ENCODE data around the gene SEPTIN6. TPM values are rescaled to one million over a fixed set of nuclear protein-coding genes. Genes with fewer than 3 reads are reported as not detected.

Gene SEPTIN6
- total and polyA plus RNA-seq, 4 experiments from 2014 or later = 112 to 244 (median 176) TPM

GRCh38 chrX:119661486-119661885 lies 31.5 kb downstream of the SEPTIN6 start:
- H3K27me3 ChIP-seq (ENCODE audit: insufficient read depth, low read length) = no peaks in the 10 kb centered on the region
- no peak for DNase-seq
- no peaks in the 10 kb centered on the region for H3K9me3 Mint-ChIP-seq
- no peak overlapping the region for H3K27ac ChIP-seq (ENCODE audit: low read depth, low read length)
- intact Hi-C loops (cut with micrococcal nuclease) = no loop called here
- CTCF ChIA-PET (ENCODE audit: partially characterized antibody) = interaction anchor here (1.0 to 1.1 kb wide), 2 partner anchors 68 to 127 kb away, joined by 3 read pairs; no protein-coding TSS in a partner anchor
- H3K27ac Mint-ChIP-seq = peak overlapping the region in 3 of 7 donors; percentile 65 to 69 (median 65)
- peaks cover 46 to 62% of the 10 kb centered on the region in 2 donors for H3K36me3 Mint-ChIP-seq
- H3K4me3 ChIP-seq (ENCODE audit: low read length in 2 of 2) = no peak overlapping the region
- H3K4me1 ChIP-seq (ENCODE audit: insufficient read depth, low read length) = peaks cover 5% of the 10 kb centered on the region
- H3K27me3 Mint-ChIP-seq = no peaks in the 10 kb centered on the region
- H3K36me3 ChIP-seq (ENCODE audit: insufficient read depth, low read length) = peaks cover 15% of the 10 kb centered on the region
- H3K9me3 ChIP-seq (ENCODE audit: control insufficient read depth in 1 of 2, low read length in 2 of 2) = no peaks in the 10 kb centered on the region
- H3K4me1 Mint-ChIP-seq = peaks cover 18 to 38% (median 28%) of the 10 kb centered on the region in 4 donors
- peak overlapping the region in 1 of 8 donors; percentile 31 for H3K4me3 Mint-ChIP-seq
- POLR2A ChIA-PET (ENCODE audit: partially characterized antibody) = interaction anchor here (1.0 to 3.8 kb wide), 2 partner anchors 11 to 30 kb away, joined by 3 to 16 read pairs; partner anchors contain the start of gene SEPTIN6

GRCh38 chrX:119659522-119659921 lies 33.4 kb downstream of the SEPTIN6 start:
- no peak overlapping the region for H3K27ac ChIP-seq (ENCODE audit: low read depth, low read length)
- peaks cover 13% of the 10 kb centered on the region for H3K4me1 ChIP-seq (ENCODE audit: insufficient read depth, low read length)
- no peak overlapping the region for H3K4me3 ChIP-seq (ENCODE audit: low read length in 2 of 2)
- H3K27me3 Mint-ChIP-seq = no peaks in the 10 kb centered on the region
- H3K27ac Mint-ChIP-seq = peak overlapping the region in 6 of 7 donors; percentile 20 to 73 (median 47)
- peaks cover 15% of the 10 kb centered on the region for H3K36me3 ChIP-seq (ENCODE audit: insufficient read depth, low read length)
- ChIA-PET CTCF (ENCODE audit: partially characterized antibody) (no interaction called here), POLR2A (ENCODE audit: partially characterized antibody) (interaction anchor here (1.4 to 3.8 kb wide), 2 partner anchors 23 to 32 kb away, joined by 6 to 16 read pairs; partner anchors contain the start of gene SEPTIN6)
- H3K4me1 Mint-ChIP-seq = peaks cover 26 to 49% (median 40%) of the 10 kb centered on the region in 4 donors
- H3K9me3 ChIP-seq (ENCODE audit: control insufficient read depth in 1 of 2, low read length in 2 of 2) = no peaks in the 10 kb centered on the region
- no peak for DNase-seq
- H3K36me3 Mint-ChIP-seq = peaks cover 56 to 66% of the 10 kb centered on the region in 2 donors
- no peak overlapping the region for H3K4me3 Mint-ChIP-seq
- intact Hi-C loops (cut with micrococcal nuclease) = no loop called here
- no peaks in the 10 kb centered on the region for H3K9me3 Mint-ChIP-seq
- no peaks in the 10 kb centered on the region for H3K27me3 ChIP-seq (ENCODE audit: insufficient read depth, low read length)

GRCh38 chrX:119655125-119655524 lies 37.8 kb downstream of the SEPTIN6 start:
- ChIA-PET POLR2A (ENCODE audit: partially characterized antibody) (interaction anchor here (0.6 to 4.7 kb wide), 5 partner anchors 11 to 36 kb away, joined by 3 to 48 read pairs (median 4); partner anchors contain the start of gene SEPTIN6), CTCF (ENCODE audit: partially characterized antibody) (interaction anchor here (1.5 to 3.0 kb wide), 3 partner anchors 38 to 125 kb away, joined by 4 to 17 read pairs (median 5); partner anchors contain the start of gene SEPTIN6)
- Histone ChIP-seq H3K4me3 (ENCODE audit: low read length in 2 of 2) (no peak overlapping the region), H3K27ac (ENCODE audit: low read depth, low read length) (peak overlapping the region; percentile 41), H3K36me3 (ENCODE audit: insufficient read depth, low read length) (peaks cover 27% of the 10 kb centered on the region), H3K27me3 (ENCODE audit: insufficient read depth, low read length) (no peaks in the 10 kb centered on the region), H3K9me3 (ENCODE audit: control insufficient read depth in 1 of 2, low read length in 2 of 2) (no peaks in the 10 kb centered on the region), H3K4me1 (ENCODE audit: insufficient read depth, low read length) (peaks cover 24% of the 10 kb centered on the region)
- intact Hi-C loops (cut with micrococcal nuclease) = no loop called here
- Mint-ChIP-seq H3K36me3 (peaks cover 60 to 68% of the 10 kb centered on the region in 2 donors), H3K4me3 (peak overlapping the region in 5 of 8 donors; percentile 40 to 72 (median 59)), H3K27me3 (no peaks in the 10 kb centered on the region), H3K27ac (peak overlapping the region; percentile 80 to 96 (median 91)), H3K9me3 (no peaks in the 10 kb centered on the region), H3K4me1 (peaks cover 26 to 50% (median 42%) of the 10 kb centered on the region in 4 donors)
- peak in 2 of 5 donors; percentile 41 to 79 for DNase-seq

- Mint-ChIP-seq H3K9me3 (no peaks in the 10 kb centered on the region), H3K27ac (peak overlapping the region; percentile 76 to 96 (median 91)), H3K27me3 (no peaks in the 10 kb centered on the region), H3K36me3 (peaks cover 57 to 64% of the 10 kb centered on the region in 2 donors), H3K4me3 (peak overlapping the region in 2 of 8 donors; percentile 2 to 19), H3K4me1 (peaks cover 23 to 50% (median 40%) of the 10 kb centered on the region in 4 donors)
- H3K27ac ChIP-seq (ENCODE audit: low read depth, low read length) = peak overlapping the region; percentile 41
- DNase-seq = peak in 4 of 5 donors; percentile 38 to 75 (median 42)
- intact Hi-C loops (cut with micrococcal nuclease) = no loop called here
- no peaks in the 10 kb centered on the region for H3K27me3 ChIP-seq (ENCODE audit: insufficient read depth, low read length)
- no peaks in the 10 kb centered on the region for H3K9me3 ChIP-seq (ENCODE audit: control insufficient read depth in 1 of 2, low read length in 2 of 2)
- ChIA-PET POLR2A (ENCODE audit: partially characterized antibody) (interaction anchor here (0.6 to 4.7 kb wide), 5 partner anchors 12 to 104 kb away, joined by 3 to 48 read pairs (median 4); partner anchors contain the start of genes SEPTIN6 and SOWAHD), CTCF (ENCODE audit: partially characterized antibody) (interaction anchor here (0.7 to 3.0 kb wide), 10 partner anchors 21 to 127 kb away, joined by 3 to 17 read pairs (median 4); partner anchors contain the start of gene SEPTIN6)
- H3K4me3 ChIP-seq (ENCODE audit: low read length in 2 of 2) = no peak overlapping the region
- peaks cover 30% of the 10 kb centered on the region for H3K4me1 ChIP-seq (ENCODE audit: insufficient read depth, low read length)
- H3K36me3 ChIP-seq (ENCODE audit: insufficient read depth, low read length) = peaks cover 30% of the 10 kb centered on the region
Observed at GRCh38 chrX:119654112-119654531, 38.8 kb downstream of the SEPTIN6 start.

GRCh38 chrX:119648421-119648775 lies 44.6 kb downstream of the SEPTIN6 start:
- H3K27ac ChIP-seq (ENCODE audit: low read depth, low read length) = peak overlapping the region; percentile 55
- H3K4me1 Mint-ChIP-seq = peaks cover 14 to 49% (median 31%) of the 10 kb centered on the region in 4 donors
- ChIA-PET POLR2A (ENCODE audit: partially characterized antibody) (interaction anchor here (2.9 to 3.6 kb wide), 2 partner anchors 34 to 44 kb away, joined by 11 to 33 read pairs; partner anchors contain the start of gene SEPTIN6), CTCF (ENCODE audit: partially characterized antibody) (interaction anchor here (1.3 to 1.9 kb wide), 3 partner anchors 43 to 81 kb away, joined by 4 to 5 read pairs (median 4); partner anchors contain the start of gene SEPTIN6)
- no peak for DNase-seq
- no peaks in the 10 kb centered on the region for H3K9me3 ChIP-seq (ENCODE audit: control insufficient read depth in 1 of 2, low read length in 2 of 2)
- peaks cover 50 to 60% of the 10 kb centered on the region in 2 donors for H3K36me3 Mint-ChIP-seq
- intact Hi-C loops (cut with micrococcal nuclease) = loop anchor here (1.0 kb wide), 1 partner anchor 45 kb away; the partner anchor contains the start of gene SEPTIN6
- no peaks in the 10 kb centered on the region for H3K9me3 Mint-ChIP-seq
- peaks cover 32% of the 10 kb centered on the region for H3K36me3 ChIP-seq (ENCODE audit: insufficient read depth, low read length)
- H3K4me1 ChIP-seq (ENCODE audit: insufficient read depth, low read length) = peaks cover 37% of the 10 kb centered on the region
- no peaks in the 10 kb centered on the region for H3K27me3 ChIP-seq (ENCODE audit: insufficient read depth, low read length)
- H3K27ac Mint-ChIP-seq = peak overlapping the region; percentile 89 to 96 (median 92)
- H3K4me3 ChIP-seq (ENCODE audit: low read length in 2 of 2) = no peak overlapping the region
- H3K27me3 Mint-ChIP-seq = no peaks in the 10 kb centered on the region
- H3K4me3 Mint-ChIP-seq = peak overlapping the region in 7 of 8 donors; percentile 17 to 77 (median 40)

- H3K36me3 ChIP-seq (ENCODE audit: insufficient read depth, low read length) = peaks cover 26% of the 10 kb centered on the region
- H3K4me1 Mint-ChIP-seq = peaks cover 14 to 51% (median 31%) of the 10 kb centered on the region in 4 donors
- POLR2A ChIA-PET (ENCODE audit: partially characterized antibody) = interaction anchor here (0.6 to 3.6 kb wide), 3 partner anchors 35 to 81 kb away, joined by 3 to 33 read pairs (median 11); partner anchors contain the start of gene SEPTIN6
- H3K4me1 ChIP-seq (ENCODE audit: insufficient read depth, low read length) = peaks cover 37% of the 10 kb centered on the region
- intact Hi-C loops (cut with micrococcal nuclease) = loop anchor here (1.0 kb wide), 1 partner anchor 46 kb away; the partner anchor contains the start of gene SEPTIN6
- H3K27me3 Mint-ChIP-seq = no peaks in the 10 kb centered on the region
- H3K27me3 ChIP-seq (ENCODE audit: insufficient read depth, low read length) = no peaks in the 10 kb centered on the region
- H3K36me3 Mint-ChIP-seq = peaks cover 45 to 60% of the 10 kb centered on the region in 2 donors
- no peak overlapping the region for H3K4me3 ChIP-seq (ENCODE audit: low read length in 2 of 2)
- peak overlapping the region; percentile 55 for H3K27ac ChIP-seq (ENCODE audit: low read depth, low read length)
- H3K27ac Mint-ChIP-seq = peak overlapping the region; percentile 89 to 96 (median 93)
- H3K9me3 ChIP-seq (ENCODE audit: control insufficient read depth in 1 of 2, low read length in 2 of 2) = no peaks in the 10 kb centered on the region
- DNase-seq = peak; percentile 52 to 89 (median 55)
- CTCF ChIA-PET (ENCODE audit: partially characterized antibody) = interaction anchor here (0.6 to 1.9 kb wide), 5 partner anchors 43 to 82 kb away, joined by 3 to 5 read pairs (median 4); partner anchors contain the start of gene SEPTIN6
- no peaks in the 10 kb centered on the region for H3K9me3 Mint-ChIP-seq
- peak overlapping the region in 7 of 8 donors; percentile 39 to 77 (median 52) for H3K4me3 Mint-ChIP-seq
Observed at GRCh38 chrX:119647552-119648420, 45.2 kb downstream of the SEPTIN6 start.

All from CD4-positive, alpha-beta memory T cell (primary cell).